Midbrain (tissue), 1 donor: ENCODE measurements around the gene GAREM2.

Experiments
- DNase-seq: peaks from one replicate; lab custom pipeline; 2025; lab: John Stamatoyannopoulos, UW

GAREM2 gene

GRCh38 chr2:26169681-26170414 lies 3.0 kb upstream of the GAREM2 start:
- DNase-seq = no peak

DNA sequence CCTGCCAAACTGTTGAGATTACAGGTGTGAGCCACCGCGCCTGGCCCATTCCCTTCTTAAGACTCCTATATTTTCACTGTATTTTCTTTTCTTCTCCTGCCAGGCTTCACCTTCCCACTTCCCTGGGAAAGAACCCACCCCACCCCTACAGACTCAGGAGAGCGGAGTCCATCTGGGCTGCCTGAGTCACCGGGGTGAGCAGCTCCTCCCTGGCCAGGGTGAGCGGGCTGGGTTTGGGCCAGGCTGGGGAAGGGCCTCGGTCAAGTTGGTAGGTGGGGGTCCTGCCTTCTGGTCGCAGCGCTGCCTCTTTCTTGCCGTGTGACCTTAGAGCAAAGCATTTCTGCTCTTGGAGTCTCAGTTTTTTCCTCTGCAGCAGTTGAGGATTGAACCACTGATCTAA lies 2.1 kb upstream of the GAREM2 start:
- no peak for DNase-seq

GRCh38 chr2:26172189-26172870 lies 558 bp upstream of the GAREM2 start:
- no peak for DNase-seq

- DNase-seq = peak; percentile 48
These were observed 1.0 kb downstream of the GAREM2 start for GRCh38 chr2:26173776-26174482.

DNA sequence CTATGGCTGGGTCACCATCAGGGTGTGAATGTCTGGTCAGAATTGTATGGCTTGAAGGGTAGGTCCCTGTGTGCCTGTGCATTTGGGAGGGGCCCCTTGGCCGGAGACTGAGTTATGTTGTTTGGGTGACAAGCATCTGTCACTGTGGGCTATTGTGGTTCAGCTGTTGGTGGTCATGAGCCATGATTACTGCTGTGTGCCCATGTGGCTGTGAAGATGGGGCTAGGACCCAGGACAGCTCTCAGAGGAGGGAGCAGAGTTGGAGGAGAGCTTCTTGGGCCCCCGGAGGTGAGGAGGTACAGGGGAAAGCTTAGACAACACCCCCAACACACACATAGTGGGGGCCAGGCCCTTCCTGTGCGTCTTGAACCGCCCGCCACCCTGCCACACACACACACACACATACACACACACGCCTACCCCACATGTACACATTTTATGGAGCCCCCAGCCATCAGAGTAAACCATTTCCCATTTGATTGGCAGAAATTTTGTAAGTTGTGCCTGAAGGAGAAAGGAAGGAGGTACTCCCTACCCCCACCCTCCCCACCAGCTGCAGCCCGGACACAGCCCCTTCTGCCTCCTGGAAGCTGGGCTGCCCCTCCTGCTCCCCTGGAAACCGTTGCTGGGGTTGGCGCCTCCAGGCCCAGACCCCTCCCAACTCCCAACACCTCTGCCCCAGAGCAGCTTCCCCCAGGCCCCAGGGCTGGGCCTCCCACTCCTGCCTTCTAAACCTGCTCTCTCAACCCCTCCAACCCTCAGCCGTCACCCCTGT lies 2.0 kb downstream of the GAREM2 start:
- DNase-seq = no peak

- DNase-seq = no peak
These were observed 2.8 kb downstream of the GAREM2 start for GRCh38 chr2:26175466-26176278.

GRCh38 chr2:26176279-26176615 lies 3.4 kb downstream of the GAREM2 start:
- no peak for DNase-seq

DNA sequence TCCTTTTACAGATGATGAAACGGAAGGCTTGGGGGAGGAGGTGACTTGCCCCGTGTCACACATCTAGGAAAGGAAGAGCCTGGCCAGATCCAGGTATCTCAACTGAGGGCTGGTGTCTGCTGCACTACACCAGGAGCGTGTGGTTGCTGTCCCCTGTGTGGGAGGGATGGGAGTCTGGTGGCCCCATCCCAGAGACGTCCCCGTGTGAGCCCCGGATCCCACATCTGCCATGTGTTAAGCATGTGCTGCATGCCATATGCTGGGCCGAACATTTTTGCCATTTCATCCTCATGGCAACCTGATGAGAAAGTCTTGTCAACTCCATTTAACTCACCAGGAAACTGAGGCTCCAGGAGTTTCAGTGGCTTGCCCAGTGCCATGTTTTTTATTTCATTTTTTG lies 4.2 kb downstream of the GAREM2 start:
- no peak for DNase-seq

DNA sequence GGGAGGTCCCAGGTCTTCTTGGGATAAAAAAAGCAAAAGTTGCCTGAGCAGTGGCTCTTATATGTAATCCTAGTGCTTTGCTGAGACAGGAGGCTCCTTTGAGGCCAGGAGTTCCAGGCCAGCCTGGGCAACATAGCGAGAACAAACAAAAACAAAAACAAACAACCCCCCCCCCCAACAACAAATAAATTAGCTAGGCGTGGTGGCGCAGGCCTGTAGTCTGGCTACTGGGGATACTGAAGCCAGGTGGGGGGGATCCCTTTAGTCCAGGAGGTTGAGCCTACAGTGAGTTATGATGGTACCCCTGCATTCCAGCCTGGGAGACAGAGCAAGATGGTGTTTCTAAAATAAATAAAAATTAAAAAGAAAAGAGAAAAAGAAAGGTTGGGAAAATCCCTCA lies 5.4 kb downstream of the GAREM2 start:
- DNase-seq = no peak

- no peak for DNase-seq
These were observed 6.0 kb downstream of the GAREM2 start for GRCh38 chr2:26178746-26179436.

GRCh38 chr2:26179446-26179913 lies 6.6 kb downstream of the GAREM2 start:
- peak; percentile 29 for DNase-seq

DNA sequence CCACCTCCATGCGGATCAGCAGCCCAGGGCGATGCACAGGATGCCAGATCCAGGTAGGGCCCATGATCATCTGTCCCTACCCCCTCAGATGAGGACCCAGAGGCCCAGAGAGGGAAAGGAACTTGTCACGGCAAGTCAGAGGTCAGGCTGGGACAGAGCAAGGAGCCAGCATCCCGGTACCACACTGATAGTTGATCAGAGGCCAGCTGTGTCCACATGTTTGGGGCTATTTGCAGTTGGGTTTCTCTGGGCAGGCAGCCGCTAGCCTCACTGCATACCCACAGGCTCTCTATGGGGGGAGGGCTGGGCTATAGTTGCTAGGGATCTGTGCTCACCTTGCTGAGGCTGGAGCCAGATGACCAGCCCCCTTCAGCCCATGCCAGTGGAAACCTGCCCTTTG lies 9.6 kb downstream of the GAREM2 start:
- no peak for DNase-seq

DNA sequence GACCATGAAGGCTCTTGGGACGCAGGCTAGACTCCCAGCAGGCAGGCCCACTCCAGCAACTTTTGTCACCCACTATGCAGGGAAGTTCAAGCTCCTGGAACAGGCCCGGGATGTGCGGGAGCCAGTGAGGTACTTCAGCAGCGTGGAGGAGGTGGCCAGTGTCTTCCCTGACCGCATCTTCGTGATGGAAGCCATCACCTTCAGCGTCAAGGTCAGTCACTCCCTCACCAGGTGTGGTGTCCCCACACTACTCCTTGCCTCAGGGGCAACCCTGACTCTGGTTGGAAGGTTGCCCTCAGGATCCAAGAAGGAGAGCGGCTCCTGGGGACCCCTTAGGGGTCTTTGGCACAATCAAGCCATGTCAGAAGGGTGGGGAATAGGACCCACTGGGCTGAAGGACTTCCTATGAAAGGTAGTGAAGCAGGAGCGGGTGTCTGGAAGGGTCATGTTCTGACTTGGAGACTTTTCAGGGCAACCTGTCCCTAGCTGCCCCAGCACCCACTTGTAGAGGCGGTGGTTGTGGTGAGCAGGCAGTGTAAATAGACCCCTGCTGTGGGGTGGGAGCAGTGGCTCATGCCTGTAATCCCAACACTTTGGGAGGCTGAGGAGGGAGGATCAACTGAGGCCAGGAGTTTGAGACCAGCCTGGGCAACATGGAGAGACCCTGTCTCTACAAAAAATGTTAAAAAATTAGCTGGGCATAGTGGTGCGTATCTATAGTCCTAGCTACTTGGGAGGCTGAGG lies 10.2 kb downstream of the GAREM2 start:
- DNase-seq = no peak

- no peak for DNase-seq
These were observed 11.2 kb downstream of the GAREM2 start for GRCh38 chr2:26184121-26184520.

DNA sequence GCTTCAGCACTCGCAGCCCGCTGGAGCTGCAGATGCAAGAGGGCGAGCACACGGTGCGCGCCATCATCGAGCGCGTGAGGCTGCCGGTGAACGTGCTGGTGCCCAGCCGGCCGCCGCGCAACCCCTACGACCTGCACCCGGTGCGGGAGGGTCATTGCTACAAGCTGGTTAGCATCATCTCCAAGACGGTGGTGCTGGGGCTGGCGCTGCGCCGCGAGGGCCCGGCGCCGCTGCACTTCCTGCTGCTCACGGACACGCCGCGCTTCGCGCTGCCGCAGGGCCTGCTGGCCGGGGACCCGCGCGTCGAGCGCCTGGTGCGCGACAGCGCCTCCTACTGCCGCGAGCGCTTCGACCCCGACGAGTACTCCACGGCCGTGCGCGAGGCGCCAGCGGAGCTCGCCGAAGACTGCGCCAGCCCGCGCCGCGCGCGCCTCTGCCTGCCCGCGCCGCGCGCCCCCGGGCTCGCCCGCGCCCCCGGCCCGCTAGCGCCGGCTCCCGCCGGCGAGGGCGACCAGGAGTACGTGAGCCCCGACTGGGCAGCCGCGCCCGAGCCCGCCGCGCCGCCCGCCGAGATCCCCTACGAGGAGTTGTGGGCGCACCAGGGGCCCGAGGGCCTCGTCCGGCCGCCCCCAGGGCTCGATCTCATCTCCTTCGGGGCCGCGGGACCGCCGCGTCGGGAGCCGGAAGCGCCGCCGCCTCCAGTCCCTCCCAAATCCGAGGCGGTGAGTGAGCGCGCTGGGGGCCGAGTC lies 11.8 kb downstream of the GAREM2 start:
- DNase-seq = peak; percentile 21

DNA sequence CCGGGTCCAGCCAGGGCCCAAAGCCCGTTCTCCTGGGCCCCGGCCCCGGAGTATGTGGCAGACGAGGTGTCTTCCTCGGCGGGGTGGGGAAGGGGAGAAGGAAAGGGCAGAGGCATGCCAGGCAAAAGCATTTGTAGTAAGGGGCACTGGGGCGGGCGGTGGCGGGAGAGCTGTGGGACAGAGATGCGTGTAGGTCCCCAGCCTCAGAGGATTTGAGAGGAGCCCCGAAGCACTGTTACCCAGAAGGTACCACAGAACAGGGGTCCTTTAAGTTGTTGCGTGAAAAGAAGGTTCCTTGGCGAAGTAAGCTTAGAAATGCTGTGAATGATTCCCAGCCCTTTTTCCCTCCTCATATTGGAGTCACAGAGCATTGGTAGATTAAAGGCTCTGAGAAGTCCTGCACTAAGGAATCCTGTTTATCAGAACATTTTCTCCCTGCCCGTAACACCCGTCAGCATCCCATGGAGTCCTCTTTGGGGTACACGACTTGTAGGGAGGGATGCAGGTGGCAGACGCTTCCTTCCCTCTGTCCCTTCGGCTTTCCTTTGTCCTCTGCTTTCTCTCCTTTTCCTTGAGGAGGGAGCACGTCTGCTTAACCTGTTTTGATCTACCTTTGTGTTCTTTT lies 12.5 kb downstream of the GAREM2 start:
- DNase-seq = no peak

- no peak for DNase-seq
These were observed 13.3 kb downstream of the GAREM2 start for GRCh38 chr2:26185954-26186770.

DNA sequence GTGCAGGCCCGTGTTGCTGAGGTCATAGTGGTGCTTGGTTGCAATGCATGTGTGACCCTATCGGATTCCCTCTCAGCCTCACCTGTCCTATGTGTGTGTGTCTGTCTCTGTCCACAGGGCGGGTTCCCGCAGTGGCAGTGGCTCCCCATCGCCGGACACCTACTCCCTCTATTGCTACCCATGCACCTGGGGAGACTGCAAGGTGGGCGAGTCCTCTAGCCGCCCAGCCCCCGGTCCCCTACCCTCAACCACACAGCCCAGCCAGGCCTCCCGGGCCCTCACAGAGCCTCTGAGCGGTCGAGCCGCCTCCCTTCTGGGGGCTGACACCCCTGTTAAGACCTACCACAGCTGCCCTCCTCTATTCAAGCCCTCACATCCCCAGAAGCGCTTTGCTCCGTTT lies 14.2 kb downstream of the GAREM2 start:
- no peak for DNase-seq
